Mesothelial cell of epicardium (in vitro differentiated cells): ENCODE results near the gene DDX17. TPM values are rescaled to one million over a fixed set of nuclear protein-coding genes. Genes with fewer than 3 reads are reported as not detected.
A peak's percentile ranks its signal among the peaks of the same experiment; 100 is the strongest.

ENCODE experiments used
- DNase-seq, 2 experiments: peaks; one replicate each; pipeline ENCODE4 v3.0.0; 2021; ENCODE audit warnings: low spot score in 2 of 2; ENCODE audit not compliant: unreplicated experiment in 2 of 2
- H3K27ac Mint-ChIP-seq: 2 replicates; pipeline ENCODE4 v1.8.0; 2021; ENCODE audit warnings: mixed read lengths
- H3K27me3 Mint-ChIP-seq: 2 replicates; pipeline ENCODE4 v1.8.0; 2021; ENCODE audit warnings: low read depth, mixed read lengths
- H3K36me3 Mint-ChIP-seq: 2 replicates; pipeline ENCODE4 v1.8.0; 2021; ENCODE audit warnings: mixed read lengths
- H3K4me1 Mint-ChIP-seq: 2 replicates; pipeline ENCODE4 v1.8.0; 2021; ENCODE audit warnings: mixed read lengths
- H3K4me3 Mint-ChIP-seq: 2 replicates; pipeline ENCODE4 v1.8.0; 2021; ENCODE audit warnings: mild to moderate bottlenecking, moderate library complexity, mixed read lengths
- H3K9me3 Mint-ChIP-seq: 2 replicates; pipeline ENCODE4 v1.8.0; 2021; ENCODE audit warnings: mixed read lengths
- total RNA-seq: library from RNA; stranded (reverse); gene quantifications from 3 replicates; pipeline ENCODE4 v1.2.1, GENCODE V29; 2021
- TF ChIP-seq, protein P1 (sequence below): fragments of 200-600 bp; sonication (generic); IDR thresholded peaks from one replicate; pipeline ENCODE4 v1.5.0; 2021; ENCODE audit warnings: antibody characterized with exemption; ENCODE audit not compliant: unreplicated experiment

Gene DDX17
- total RNA-seq, 1 donor from 2014 or later, result 717 TPM

DNA sequence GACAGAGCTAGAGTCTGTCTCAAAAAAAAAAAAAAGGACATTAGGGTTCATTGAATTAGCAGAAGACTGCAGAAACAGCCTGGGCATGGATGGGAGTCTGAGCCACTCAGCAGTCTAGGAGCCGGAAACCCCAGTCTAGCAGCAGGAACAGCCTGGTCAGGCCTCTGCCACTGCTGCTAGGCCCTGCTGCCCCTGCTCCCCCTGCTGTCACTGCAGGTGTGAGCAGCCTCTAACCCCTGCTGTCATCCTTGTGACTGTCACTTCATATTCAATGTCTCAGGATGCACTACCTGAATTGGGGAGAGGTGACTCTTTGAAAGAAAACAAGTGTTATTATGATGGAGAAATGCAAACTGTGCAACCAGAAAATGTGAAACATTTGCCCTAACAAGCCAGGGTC is 7.0 kb upstream of the DDX17 start:
- H3K4me1 Mint-ChIP-seq, result peaks cover 2% of the 10 kb centered on the region
- no peak overlapping the region for H3K4me3 Mint-ChIP-seq
- no peak overlapping the region for H3K27ac Mint-ChIP-seq
- H3K9me3 Mint-ChIP-seq, result no peaks in the 10 kb centered on the region
- H3K27me3 Mint-ChIP-seq, result no peaks in the 10 kb centered on the region
- DNase-seq, result no peak
- TF ChIP-seq, protein P1, sequence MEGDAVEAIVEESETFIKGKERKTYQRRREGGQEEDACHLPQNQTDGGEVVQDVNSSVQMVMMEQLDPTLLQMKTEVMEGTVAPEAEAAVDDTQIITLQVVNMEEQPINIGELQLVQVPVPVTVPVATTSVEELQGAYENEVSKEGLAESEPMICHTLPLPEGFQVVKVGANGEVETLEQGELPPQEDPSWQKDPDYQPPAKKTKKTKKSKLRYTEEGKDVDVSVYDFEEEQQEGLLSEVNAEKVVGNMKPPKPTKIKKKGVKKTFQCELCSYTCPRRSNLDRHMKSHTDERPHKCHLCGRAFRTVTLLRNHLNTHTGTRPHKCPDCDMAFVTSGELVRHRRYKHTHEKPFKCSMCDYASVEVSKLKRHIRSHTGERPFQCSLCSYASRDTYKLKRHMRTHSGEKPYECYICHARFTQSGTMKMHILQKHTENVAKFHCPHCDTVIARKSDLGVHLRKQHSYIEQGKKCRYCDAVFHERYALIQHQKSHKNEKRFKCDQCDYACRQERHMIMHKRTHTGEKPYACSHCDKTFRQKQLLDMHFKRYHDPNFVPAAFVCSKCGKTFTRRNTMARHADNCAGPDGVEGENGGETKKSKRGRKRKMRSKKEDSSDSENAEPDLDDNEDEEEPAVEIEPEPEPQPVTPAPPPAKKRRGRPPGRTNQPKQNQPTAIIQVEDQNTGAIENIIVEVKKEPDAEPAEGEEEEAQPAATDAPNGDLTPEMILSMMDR, result no peak
- no peaks in the 10 kb centered on the region for H3K36me3 Mint-ChIP-seq

DNA sequence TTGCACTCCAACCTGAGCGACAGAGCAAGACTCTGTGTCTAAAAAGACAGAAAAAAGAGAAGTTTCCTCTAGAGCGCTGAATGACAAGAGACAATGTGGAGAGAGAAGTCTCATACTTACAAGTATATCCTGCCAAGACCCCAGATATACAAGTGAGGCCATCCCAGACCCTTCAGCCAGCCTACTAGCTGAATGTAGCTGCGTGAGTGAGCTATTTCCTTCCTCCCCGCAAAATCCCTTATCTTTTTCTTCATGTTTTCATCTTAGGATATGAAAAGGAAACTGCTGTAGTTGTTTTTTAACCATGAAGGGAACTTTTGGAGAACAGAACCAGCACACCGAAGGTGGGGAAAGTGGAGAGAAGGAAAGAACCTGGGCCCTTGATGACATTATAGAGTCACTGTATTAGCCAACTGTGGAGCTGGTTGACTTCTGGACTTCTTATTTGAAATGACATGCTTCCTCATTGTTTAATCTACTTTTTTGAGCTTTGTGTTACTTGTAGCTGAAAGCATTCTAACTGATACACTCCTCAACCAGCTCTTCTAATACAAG is 4.4 kb upstream of the DDX17 start:
- Mint-ChIP-seq H3K27me3 (no peaks in the 10 kb centered on the region), H3K4me1 (peaks cover 8% of the 10 kb centered on the region), H3K27ac (no peak overlapping the region), H3K9me3 (no peaks in the 10 kb centered on the region), H3K4me3 (no peak overlapping the region), H3K36me3 (peaks cover 2% of the 10 kb centered on the region)
- DNase-seq, result no peak
- TF ChIP-seq, protein P1, result no peak

DNA sequence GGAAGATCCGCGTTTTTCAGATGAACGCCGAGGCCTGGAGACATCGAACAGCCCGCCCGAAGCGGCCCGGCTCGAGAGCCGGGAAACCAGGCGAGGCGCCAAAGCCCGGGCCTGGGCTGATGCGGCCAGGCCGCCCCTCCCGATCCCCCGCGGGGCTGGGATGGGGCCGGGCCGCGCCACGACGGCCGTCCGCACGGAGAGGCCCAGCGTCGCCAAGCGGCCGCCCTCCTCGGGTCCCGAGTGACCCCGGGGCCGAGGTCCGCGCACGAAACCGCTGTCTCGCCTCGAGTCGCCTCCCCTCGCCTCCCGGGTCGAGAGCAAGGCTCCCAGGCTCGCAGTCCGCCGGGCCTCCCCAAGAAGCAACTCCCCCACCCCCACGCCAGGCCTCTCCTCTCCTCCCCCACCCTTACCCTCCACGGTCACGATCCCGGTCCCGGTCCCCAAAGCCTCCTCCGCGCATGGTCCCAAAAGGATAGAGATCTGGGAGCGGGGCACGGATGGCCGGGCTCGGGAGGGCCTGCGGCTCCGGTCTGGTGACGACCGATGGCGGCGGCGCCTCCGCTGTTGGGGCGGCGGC is 482 bp downstream of the DDX17 start:
- Mint-ChIP-seq H3K4me3 (peak overlapping the region; percentile 100), H3K27me3 (no peaks in the 10 kb centered on the region), H3K9me3 (no peaks in the 10 kb centered on the region), H3K27ac (peak overlapping the region; percentile 100), H3K36me3 (peaks cover 16% of the 10 kb centered on the region), H3K4me1 (peaks cover 41% of the 10 kb centered on the region)
- peak in 1 of 2 experiments; percentile 53 for DNase-seq
- TF ChIP-seq, protein P1, result no peak

DNA sequence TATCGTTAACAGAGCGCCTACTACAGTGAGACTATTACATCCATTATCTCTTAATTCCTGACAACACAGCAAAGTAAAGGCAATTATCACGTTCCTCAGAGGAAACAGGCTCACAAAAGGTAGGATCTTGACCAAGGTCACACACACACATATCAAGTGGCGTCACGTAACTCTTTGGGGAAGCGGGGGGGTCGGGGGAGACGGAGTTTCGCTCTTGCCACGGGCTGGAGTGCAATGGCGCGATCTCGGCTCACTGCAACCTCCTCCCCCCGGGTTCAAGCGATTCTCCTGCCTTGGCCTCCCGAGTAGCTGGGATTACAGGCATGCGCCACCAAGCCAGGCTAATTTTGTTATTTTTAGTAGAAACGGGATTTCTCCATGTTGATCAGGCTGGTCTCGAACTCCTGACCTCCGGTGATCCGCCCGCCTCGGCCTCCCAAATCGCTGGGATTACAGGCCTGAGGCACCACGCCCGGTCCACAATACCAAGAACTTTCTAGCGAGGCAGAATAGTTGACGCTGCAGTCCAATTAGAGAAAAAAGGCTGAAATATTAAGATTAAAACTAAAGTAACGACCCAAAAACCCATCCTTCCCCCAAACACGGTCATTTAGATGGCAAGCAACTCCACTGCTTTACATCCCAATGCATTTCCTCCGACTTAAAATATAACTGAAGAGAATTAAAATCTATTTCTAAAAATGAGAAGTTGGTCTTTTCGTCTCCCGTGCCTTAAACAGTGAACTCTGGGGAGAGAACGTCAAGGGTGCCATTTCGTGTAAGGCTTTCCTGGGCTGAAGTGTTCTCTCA is 1.2 kb downstream of the DDX17 start:
- peaks cover 16% of the 10 kb centered on the region for H3K36me3 Mint-ChIP-seq
- peaks cover 41% of the 10 kb centered on the region for H3K4me1 Mint-ChIP-seq
- TF ChIP-seq, protein P1, result no peak
- H3K27ac Mint-ChIP-seq, result peak overlapping the region; percentile 97
- H3K27me3 Mint-ChIP-seq, result no peaks in the 10 kb centered on the region
- H3K9me3 Mint-ChIP-seq, result no peaks in the 10 kb centered on the region
- no peak for DNase-seq
- H3K4me3 Mint-ChIP-seq, result peak overlapping the region; percentile 100

DNA sequence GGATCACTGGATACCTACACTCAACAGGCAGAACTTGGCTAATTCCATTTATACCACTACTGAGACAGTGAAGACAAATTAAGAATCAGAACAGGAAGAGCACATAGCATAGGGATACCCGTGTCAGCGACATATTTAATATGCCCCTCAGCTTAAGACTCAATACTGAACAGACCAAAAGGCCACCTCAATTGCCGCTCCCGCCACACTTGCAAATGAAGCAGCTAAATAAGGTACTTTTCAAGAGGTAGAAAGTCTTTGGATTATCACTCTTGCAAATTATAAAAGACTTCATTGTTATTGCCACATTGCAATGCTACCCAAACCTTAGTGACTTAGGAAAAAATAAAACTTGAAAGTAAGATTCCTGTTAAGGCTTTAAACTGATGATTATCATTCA is 3.1 kb downstream of the DDX17 start:
- TF ChIP-seq, protein P1, result no peak
- Mint-ChIP-seq H3K9me3 (no peaks in the 10 kb centered on the region), H3K4me1 (peaks cover 39% of the 10 kb centered on the region), H3K4me3 (peak overlapping the region; percentile 100), H3K27ac (peak overlapping the region; percentile 97), H3K36me3 (peaks cover 30% of the 10 kb centered on the region), H3K27me3 (no peaks in the 10 kb centered on the region)
- DNase-seq, result no peak
